CD4-positive, alpha-beta T cell (primary cell): ENCODE results near the gene RASSF9. TPM values are rescaled to one million over a fixed set of nuclear protein-coding genes. Genes with fewer than 3 reads are reported as not detected.

ENCODE experiments used
- ATAC-seq: fragments of 200-7000 bp; cut with Tn5 transposase; one replicate; pipeline ENCODE4 v1.10.0; 2022; ENCODE audit warnings: mild to moderate bottlenecking; ENCODE audit not compliant: poor library complexity
- CTCF ChIA-PET: fragments of 350-600 bp; sonication (Branson Sonifier 250); formaldehyde crosslinking; loops from one replicate; lab custom pipeline; 2021; ENCODE audit warnings: antibody characterized with exemption, inconsistent platforms; lab: Charles Lee
- POLR2A ChIA-PET: fragments of 350-600 bp; sonication (Branson Sonifier 250); formaldehyde crosslinking; loops from one replicate; lab custom pipeline; 2021; ENCODE audit warnings: antibody characterized with exemption, inconsistent platforms; lab: Charles Lee
- DNase-seq, 14 experiments: peaks; one replicate each; pipeline ENCODE4 v3.0.0-alpha.2; 2013 to 2020; ENCODE audit warnings: mixed read lengths in 2 of 14
- H3K27ac ChIP-seq, 2 donors: one replicate each; pipeline versions ENCODE4 v1.5.1 to v1.7.0; 2013; ENCODE audit warnings: low read length in 2 of 2, low read depth in 1 of 2, mild to moderate bottlenecking in 1 of 2
- H3K27me3 ChIP-seq, 2 experiments: 1 replicate in 1 of 2; 2 replicates in 1 of 2; pipeline versions ENCODE4 v1.6.1 to v1.7.0; 2013; ENCODE audit warnings: low read length in 2 of 2, control low read depth in 1 of 2, mild to moderate bottlenecking in 1 of 2, moderate library complexity in 1 of 2; ENCODE audit not compliant: insufficient read depth in 2 of 2, control insufficient read depth in 1 of 2
- H3K36me3 ChIP-seq: one replicate; pipeline ENCODE4 v1.6.1; 2013; ENCODE audit warnings: low read length, control low read depth; ENCODE audit not compliant: insufficient read depth
- H3K4me1 ChIP-seq: one replicate; pipeline ENCODE4 v1.6.1; 2013; ENCODE audit warnings: low read length, control low read depth; ENCODE audit not compliant: insufficient read depth
- H3K4me3 ChIP-seq: one replicate; pipeline ENCODE4 v1.5.1; 2013; ENCODE audit warnings: mild to moderate bottlenecking, low read length, moderate library complexity
- H3K9me3 ChIP-seq, 2 experiments: 1 replicate in 1 of 2; 2 replicates in 1 of 2; pipeline versions ENCODE4 v1.6.1 to v1.7.0; 2013; ENCODE audit warnings: low read length in 2 of 2, mild to moderate bottlenecking in 2 of 2, control low read depth in 1 of 2, moderate library complexity in 1 of 2; ENCODE audit not compliant: control insufficient read depth in 1 of 2, insufficient read depth in 1 of 2
- H3K27ac Mint-ChIP-seq: one replicate; pipeline ENCODE4 v1.8.0; 2020; ENCODE audit warnings: mixed read lengths
- H3K27me3 Mint-ChIP-seq: one replicate; pipeline ENCODE4 v1.8.0; 2021; ENCODE audit warnings: mixed read lengths
- H3K36me3 Mint-ChIP-seq: one replicate; pipeline ENCODE4 v1.8.0; 2021; ENCODE audit warnings: low read depth, mixed read lengths
- H3K4me1 Mint-ChIP-seq: one replicate; pipeline ENCODE4 v1.8.0; 2021; ENCODE audit warnings: low read depth, mixed read lengths
- H3K4me3 Mint-ChIP-seq: one replicate; pipeline ENCODE4 v1.8.0; 2020; ENCODE audit warnings: mild to moderate bottlenecking, mixed read lengths
- H3K9me3 Mint-ChIP-seq: one replicate; pipeline ENCODE4 v1.8.0; 2020; ENCODE audit warnings: mixed read lengths
- intact Hi-C, 2 experiments: fragments of 100-400 bp; cut with DNase I in 1 of 2; cut with micrococcal nuclease in 1 of 2; formaldehyde crosslinking; loops; one replicate each; pipeline versions ENCODE4 v1.15.1 to v1.9.0; 2023 to 2025; cut with DNase I, micrococcal nuclease
- total RNA-seq, 174 experiments: library from RNA in 2 of 174; stranded (reverse) in 2 of 174; gene quantifications; one replicate each; pipeline ENCODE4 v1.2.3 and lab custom pipeline; 2021 to 2026
- TF ChIP-seq, protein P1 (sequence below): fragments of 200-600 bp; IDR thresholded peaks from one replicate; pipeline ENCODE4 v1.8.0; 2022; ENCODE audit warnings: antibody characterized with exemption, mild to moderate bottlenecking

RASSF9 gene
- total RNA-seq, 2 experiments from 2014 or later: not detected

DNA sequence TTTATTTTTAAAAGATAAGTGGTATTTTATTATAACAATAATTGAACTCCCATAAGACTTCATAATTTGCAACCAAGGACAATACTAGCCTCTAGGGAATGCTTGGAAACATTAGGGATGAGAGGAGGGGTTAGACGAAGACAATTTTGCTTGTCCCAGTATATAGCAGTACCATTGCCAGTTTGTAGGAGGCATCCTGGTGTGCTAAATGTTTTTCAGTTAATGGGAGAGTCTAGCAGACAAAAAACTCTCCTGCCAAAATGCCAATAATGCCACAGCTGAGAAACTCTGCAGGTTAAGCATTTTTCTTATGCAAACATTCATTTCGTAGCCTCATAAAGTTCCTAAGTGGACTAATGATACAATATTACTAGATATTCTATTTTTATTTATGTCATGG lies 38.1 kb downstream of the RASSF9 start:
- intact Hi-C loops: no loop called here
- ATAC-seq (no peak), DNase-seq (no peak)
- H3K4me1 ChIP-seq: no peaks in the 10 kb centered on the region
- no peaks in the 10 kb centered on the region for H3K27me3 ChIP-seq
- no peaks in the 10 kb centered on the region for H3K36me3 Mint-ChIP-seq
- no peaks in the 10 kb centered on the region for H3K4me1 Mint-ChIP-seq
- peaks cover 0 to 4% of the 10 kb centered on the region in 2 experiments for H3K9me3 ChIP-seq
- TF ChIP-seq, protein P1, sequence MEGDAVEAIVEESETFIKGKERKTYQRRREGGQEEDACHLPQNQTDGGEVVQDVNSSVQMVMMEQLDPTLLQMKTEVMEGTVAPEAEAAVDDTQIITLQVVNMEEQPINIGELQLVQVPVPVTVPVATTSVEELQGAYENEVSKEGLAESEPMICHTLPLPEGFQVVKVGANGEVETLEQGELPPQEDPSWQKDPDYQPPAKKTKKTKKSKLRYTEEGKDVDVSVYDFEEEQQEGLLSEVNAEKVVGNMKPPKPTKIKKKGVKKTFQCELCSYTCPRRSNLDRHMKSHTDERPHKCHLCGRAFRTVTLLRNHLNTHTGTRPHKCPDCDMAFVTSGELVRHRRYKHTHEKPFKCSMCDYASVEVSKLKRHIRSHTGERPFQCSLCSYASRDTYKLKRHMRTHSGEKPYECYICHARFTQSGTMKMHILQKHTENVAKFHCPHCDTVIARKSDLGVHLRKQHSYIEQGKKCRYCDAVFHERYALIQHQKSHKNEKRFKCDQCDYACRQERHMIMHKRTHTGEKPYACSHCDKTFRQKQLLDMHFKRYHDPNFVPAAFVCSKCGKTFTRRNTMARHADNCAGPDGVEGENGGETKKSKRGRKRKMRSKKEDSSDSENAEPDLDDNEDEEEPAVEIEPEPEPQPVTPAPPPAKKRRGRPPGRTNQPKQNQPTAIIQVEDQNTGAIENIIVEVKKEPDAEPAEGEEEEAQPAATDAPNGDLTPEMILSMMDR: no peak
- CTCF ChIA-PET: no interaction called here
- H3K27me3 Mint-ChIP-seq: no peaks in the 10 kb centered on the region
- POLR2A ChIA-PET: no interaction called here
- no peaks in the 10 kb centered on the region for H3K9me3 Mint-ChIP-seq
- no peak overlapping the region for H3K4me3 Mint-ChIP-seq
- H3K27ac ChIP-seq: no peak overlapping the region
- H3K36me3 ChIP-seq: no peaks in the 10 kb centered on the region
- no peak overlapping the region for H3K27ac Mint-ChIP-seq
- H3K4me3 ChIP-seq: no peak overlapping the region

DNA sequence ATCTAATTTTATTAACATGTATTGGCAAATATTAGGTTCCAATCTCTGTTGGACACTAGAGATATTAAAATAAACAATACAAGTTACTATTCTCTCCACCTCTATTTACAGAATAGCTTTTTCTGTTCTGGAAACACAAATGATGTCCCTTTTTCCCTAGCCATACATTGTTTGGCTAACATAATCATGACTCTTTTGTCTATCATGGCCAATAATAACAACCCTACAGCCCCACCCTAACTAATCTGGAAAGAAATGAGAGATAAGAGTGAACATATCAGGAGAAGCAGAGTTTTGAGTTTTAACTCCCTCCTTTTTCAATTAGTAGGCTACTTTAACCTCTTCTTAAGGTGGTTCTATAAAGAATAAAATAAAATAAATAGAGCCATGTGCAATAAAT lies 40.2 kb downstream of the RASSF9 start:
- no peaks in the 10 kb centered on the region for H3K4me1 ChIP-seq
- H3K36me3 ChIP-seq: no peaks in the 10 kb centered on the region
- ChIA-PET CTCF (no interaction called here), POLR2A (no interaction called here)
- peaks cover 0 to 5% of the 10 kb centered on the region in 2 experiments for H3K9me3 ChIP-seq
- Mint-ChIP-seq H3K36me3 (no peaks in the 10 kb centered on the region), H3K27me3 (no peaks in the 10 kb centered on the region), H3K27ac (no peak overlapping the region), H3K4me3 (no peak overlapping the region), H3K4me1 (no peaks in the 10 kb centered on the region), H3K9me3 (no peaks in the 10 kb centered on the region)
- ATAC-seq: no peak
- H3K4me3 ChIP-seq: no peak overlapping the region
- H3K27me3 ChIP-seq: no peaks in the 10 kb centered on the region
- H3K27ac ChIP-seq: no peak overlapping the region
- DNase-seq: no peak
- intact Hi-C loops: no loop called here
- TF ChIP-seq, protein P1: no peak

DNA sequence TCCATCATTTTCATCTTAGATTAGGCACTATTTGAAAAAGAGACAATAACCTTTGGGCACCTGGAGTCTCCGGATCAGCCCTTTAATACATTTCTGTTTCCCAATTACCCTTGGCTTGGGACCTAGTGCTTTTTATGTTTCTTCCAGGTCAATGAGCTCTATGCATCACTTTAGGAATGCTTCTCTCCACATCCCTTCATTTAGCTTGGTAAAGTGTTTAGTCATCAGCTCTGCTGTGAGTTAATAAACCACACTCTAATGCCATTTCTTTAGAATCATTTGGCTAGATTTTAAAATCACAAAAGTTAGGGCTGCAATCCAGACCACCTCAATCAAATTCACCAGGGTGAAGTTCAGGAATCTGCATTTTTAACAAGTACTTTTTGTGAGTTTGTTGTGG lies 41.7 kb downstream of the RASSF9 start:
- H3K9me3 ChIP-seq: peaks cover 0 to 5% of the 10 kb centered on the region in 2 experiments
- no peak overlapping the region for H3K27ac Mint-ChIP-seq
- ATAC-seq: no peak
- H3K4me1 Mint-ChIP-seq: no peaks in the 10 kb centered on the region
- H3K4me3 Mint-ChIP-seq: no peak overlapping the region
- ChIA-PET CTCF (no interaction called here), POLR2A (no interaction called here)
- TF ChIP-seq, protein P1: no peak
- DNase-seq: no peak
- H3K9me3 Mint-ChIP-seq: no peaks in the 10 kb centered on the region
- no peaks in the 10 kb centered on the region for H3K27me3 ChIP-seq
- no peak overlapping the region for H3K4me3 ChIP-seq
- H3K36me3 ChIP-seq: no peaks in the 10 kb centered on the region
- no peaks in the 10 kb centered on the region for H3K27me3 Mint-ChIP-seq
- no peaks in the 10 kb centered on the region for H3K4me1 ChIP-seq
- H3K36me3 Mint-ChIP-seq: no peaks in the 10 kb centered on the region
- H3K27ac ChIP-seq: no peak overlapping the region
- intact Hi-C loops: no loop called here
